Neural crest cell (in vitro differentiated cells): ENCODE data around the gene KLHL13. TPM values are rescaled to one million over a fixed set of nuclear protein-coding genes. Genes with fewer than 3 reads are reported as not detected.

Experiments
- DNase-seq: peaks from one replicate; pipeline ENCODE4 v3.0.0; 2021; ENCODE audit warnings: low read depth, mixed read lengths, low spot score
- H3K27ac Mint-ChIP-seq: one replicate; pipeline ENCODE4 v1.8.0; 2021; ENCODE audit warnings: mild to moderate bottlenecking, mixed read lengths; ENCODE audit not compliant: unreplicated experiment
- H3K27me3 Mint-ChIP-seq: 2 replicates; pipeline ENCODE4 v1.8.0; 2021; ENCODE audit warnings: low read depth, mild to moderate bottlenecking, mixed read lengths
- H3K36me3 Mint-ChIP-seq: 2 replicates; pipeline ENCODE4 v1.8.0; 2021; ENCODE audit warnings: low read depth, mild to moderate bottlenecking, mixed read lengths
- H3K4me1 Mint-ChIP-seq: 2 replicates; pipeline ENCODE4 v1.8.0; 2021; ENCODE audit warnings: mixed read lengths
- H3K4me3 Mint-ChIP-seq: one replicate; pipeline ENCODE4 v1.8.0; 2021; ENCODE audit warnings: mild to moderate bottlenecking, mixed read lengths
- H3K9me3 Mint-ChIP-seq: 2 replicates; pipeline ENCODE4 v1.8.0; 2021; ENCODE audit warnings: mixed read lengths
- total RNA-seq: library from RNA; stranded (reverse); gene quantifications from 2 replicates; pipeline ENCODE4 v1.2.1, GENCODE V29; 2021
- TF ChIP-seq, protein P1 (sequence below): fragments of 200-600 bp; sonication (generic); conservative IDR thresholded peaks from 2 replicates; pipeline ENCODE4 v1.5.0; 2021; ENCODE audit warnings: antibody characterized with exemption, mild to moderate bottlenecking

Gene KLHL13
- total RNA-seq, 1 donor from 2014 or later = 13.2 TPM

DNA sequence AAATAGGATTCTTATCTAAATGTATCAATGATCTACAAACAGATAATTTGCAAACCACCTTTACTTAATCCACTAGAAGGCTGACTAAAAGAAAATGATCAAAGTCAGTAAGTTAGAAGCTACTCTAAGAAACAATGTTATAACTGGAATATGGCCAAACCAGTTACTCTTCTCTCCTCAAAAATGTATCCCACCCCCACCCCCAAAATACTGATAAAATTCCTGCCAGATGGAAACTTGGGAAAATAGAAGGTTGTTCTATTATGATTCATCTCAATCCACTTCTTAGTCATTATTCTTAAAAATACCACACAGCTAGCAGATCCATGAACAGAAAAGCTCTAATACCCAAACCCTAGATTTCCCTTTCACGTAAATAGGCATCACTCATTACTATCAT, 206.4 kb downstream of the KLHL13 start:
- Mint-ChIP-seq H3K36me3 (peaks cover 3% of the 10 kb centered on the region), H3K4me3 (no peak overlapping the region), H3K27ac (no peak overlapping the region), H3K27me3 (no peaks in the 10 kb centered on the region), H3K4me1 (no peaks in the 10 kb centered on the region), H3K9me3 (peaks cover 4% of the 10 kb centered on the region)
- TF ChIP-seq, protein P1, sequence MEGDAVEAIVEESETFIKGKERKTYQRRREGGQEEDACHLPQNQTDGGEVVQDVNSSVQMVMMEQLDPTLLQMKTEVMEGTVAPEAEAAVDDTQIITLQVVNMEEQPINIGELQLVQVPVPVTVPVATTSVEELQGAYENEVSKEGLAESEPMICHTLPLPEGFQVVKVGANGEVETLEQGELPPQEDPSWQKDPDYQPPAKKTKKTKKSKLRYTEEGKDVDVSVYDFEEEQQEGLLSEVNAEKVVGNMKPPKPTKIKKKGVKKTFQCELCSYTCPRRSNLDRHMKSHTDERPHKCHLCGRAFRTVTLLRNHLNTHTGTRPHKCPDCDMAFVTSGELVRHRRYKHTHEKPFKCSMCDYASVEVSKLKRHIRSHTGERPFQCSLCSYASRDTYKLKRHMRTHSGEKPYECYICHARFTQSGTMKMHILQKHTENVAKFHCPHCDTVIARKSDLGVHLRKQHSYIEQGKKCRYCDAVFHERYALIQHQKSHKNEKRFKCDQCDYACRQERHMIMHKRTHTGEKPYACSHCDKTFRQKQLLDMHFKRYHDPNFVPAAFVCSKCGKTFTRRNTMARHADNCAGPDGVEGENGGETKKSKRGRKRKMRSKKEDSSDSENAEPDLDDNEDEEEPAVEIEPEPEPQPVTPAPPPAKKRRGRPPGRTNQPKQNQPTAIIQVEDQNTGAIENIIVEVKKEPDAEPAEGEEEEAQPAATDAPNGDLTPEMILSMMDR = no peak
- DNase-seq = no peak

DNA sequence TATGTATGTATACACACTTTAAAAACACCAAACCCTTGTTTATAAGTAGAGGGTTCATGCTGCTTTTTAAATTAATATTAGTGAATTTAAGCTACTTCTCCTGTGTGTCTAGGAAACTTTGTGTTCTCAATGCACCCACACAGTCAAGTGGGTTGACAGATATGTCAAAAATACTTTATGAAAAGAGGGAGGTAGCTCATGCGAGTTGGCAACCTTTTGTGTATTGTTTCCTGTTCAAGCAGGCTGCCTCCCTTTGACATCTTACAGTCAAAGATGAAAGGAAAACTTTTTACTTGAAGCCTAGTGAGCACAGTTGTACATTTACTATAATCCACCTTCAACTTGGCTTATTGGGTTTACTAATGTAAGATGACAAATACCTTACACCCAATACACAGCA, 218.4 kb downstream of the KLHL13 start:
- no peak overlapping the region for H3K27ac Mint-ChIP-seq
- no peak for DNase-seq
- no peaks in the 10 kb centered on the region for H3K4me1 Mint-ChIP-seq
- TF ChIP-seq, protein P1 = no peak
- H3K36me3 Mint-ChIP-seq = peaks cover 2% of the 10 kb centered on the region
- no peaks in the 10 kb centered on the region for H3K9me3 Mint-ChIP-seq
- no peak overlapping the region for H3K4me3 Mint-ChIP-seq
- H3K27me3 Mint-ChIP-seq = no peaks in the 10 kb centered on the region

DNA sequence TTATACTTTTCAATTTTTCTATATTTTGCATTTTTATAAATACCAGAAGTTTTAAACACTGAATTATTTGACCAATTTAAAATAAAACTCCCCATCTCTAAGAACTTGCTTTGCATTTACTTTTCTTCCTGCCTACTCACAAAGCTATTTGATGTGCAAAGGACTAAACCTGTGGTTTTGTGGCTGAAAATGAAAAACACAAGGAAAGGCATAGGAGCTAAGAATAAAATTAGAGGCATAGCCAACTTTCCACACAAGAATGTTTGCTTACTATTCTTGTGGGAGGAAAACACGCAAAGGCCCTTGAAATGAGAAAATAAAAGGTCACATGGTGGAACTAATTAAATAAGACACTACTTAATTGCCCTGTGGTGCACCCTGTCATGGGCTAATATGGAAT, 221.2 kb downstream of the KLHL13 start:
- H3K27ac Mint-ChIP-seq = no peak overlapping the region
- TF ChIP-seq, protein P1 = no peak

GRCh38 chrX:117892469-117892868, 224.1 kb downstream of the KLHL13 start:
- peaks cover 2% of the 10 kb centered on the region for H3K36me3 Mint-ChIP-seq
- H3K27ac Mint-ChIP-seq = no peak overlapping the region
- H3K9me3 Mint-ChIP-seq = peaks cover 9% of the 10 kb centered on the region
- H3K4me3 Mint-ChIP-seq = no peak overlapping the region
- DNase-seq = no peak
- H3K4me1 Mint-ChIP-seq = no peaks in the 10 kb centered on the region
- H3K27me3 Mint-ChIP-seq = no peaks in the 10 kb centered on the region
- TF ChIP-seq, protein P1 = no peak

More for the DNA sequence above, 221.2 kb downstream of the KLHL13 start:
- no peak for DNase-seq
- no peaks in the 10 kb centered on the region for H3K27me3 Mint-ChIP-seq
- H3K4me1 Mint-ChIP-seq = no peaks in the 10 kb centered on the region
- H3K36me3 Mint-ChIP-seq = peaks cover 2% of the 10 kb centered on the region
- H3K9me3 Mint-ChIP-seq = peaks cover 4% of the 10 kb centered on the region
- H3K4me3 Mint-ChIP-seq = no peak overlapping the region

DNA sequence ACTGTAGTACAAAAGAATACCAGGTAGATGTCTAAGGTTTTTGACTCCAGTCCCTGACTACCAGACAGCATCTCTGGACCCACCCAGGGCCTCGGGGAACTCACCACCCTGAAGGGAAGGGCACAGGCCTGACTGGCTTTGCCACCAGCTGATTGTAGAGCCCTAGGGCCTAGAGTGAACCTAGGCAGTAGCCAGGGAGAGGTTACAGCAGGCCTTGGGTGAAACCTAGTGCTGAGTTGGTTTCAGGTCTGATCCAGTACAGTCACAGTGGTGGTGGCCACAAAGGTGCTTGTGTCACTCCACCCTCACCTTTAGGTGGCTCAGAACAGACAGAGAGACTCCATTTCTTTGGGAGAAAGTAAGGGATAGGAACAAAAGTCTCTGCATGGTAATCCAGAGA, 244.8 kb downstream of the KLHL13 start:
- TF ChIP-seq, protein P1 = no peak
- Mint-ChIP-seq H3K4me3 (no peak overlapping the region), H3K9me3 (peaks cover 14% of the 10 kb centered on the region)

GRCh38 chrX:117860517-117860916, 256.1 kb downstream of the KLHL13 start:
- H3K36me3 Mint-ChIP-seq = no peaks in the 10 kb centered on the region
- H3K27ac Mint-ChIP-seq = no peak overlapping the region
- no peaks in the 10 kb centered on the region for H3K27me3 Mint-ChIP-seq
- DNase-seq = no peak
- no peak overlapping the region for H3K4me3 Mint-ChIP-seq
- TF ChIP-seq, protein P1 = no peak
- peaks cover 9% of the 10 kb centered on the region for H3K9me3 Mint-ChIP-seq
- H3K4me1 Mint-ChIP-seq = no peaks in the 10 kb centered on the region

More for the DNA sequence above, 244.8 kb downstream of the KLHL13 start:
- H3K27me3 Mint-ChIP-seq = no peaks in the 10 kb centered on the region
- no peaks in the 10 kb centered on the region for H3K4me1 Mint-ChIP-seq
- H3K36me3 Mint-ChIP-seq = peaks cover 6% of the 10 kb centered on the region
- no peak for DNase-seq
- H3K27ac Mint-ChIP-seq = no peak overlapping the region
